ENCODE data around the gene CPEB1.
A peak's percentile ranks its signal among the peaks of the same experiment; 100 is the strongest.

CPEB1 gene

GRCh38 chr15:82647045-82647834 is at the start of gene CPEB1:
TSS of gene CPEB1 (minus strand) at chr15:82647363. CDS start at chr15:82628459, 18,904 bp downstream.
- DNase-seq, result peak; percentile 39 to 44

- no peak for DNase-seq
Observed at GRCh38 chr15:82692171-82692570, 45.0 kb upstream of the CPEB1 start.

GRCh38 chr15:82689147-82689546 is 42.0 kb upstream of the CPEB1 start:
- DNase-seq, result no peak

- DNase-seq, result no peak
Observed at GRCh38 chr15:82688691-82689090, 41.5 kb upstream of the CPEB1 start.

GRCh38 chr15:82681371-82681770 is 34.2 kb upstream of the CPEB1 start:
- DNase-seq, result no peak

- DNase-seq, result peak; percentile 75 to 81
Observed at GRCh38 chr15:82680200-82681102, 33.3 kb upstream of the CPEB1 start.

GRCh38 chr15:82679626-82680199 is 32.5 kb upstream of the CPEB1 start:
- DNase-seq, result peak in 1 of 2 experiments; percentile 3

- DNase-seq, result no peak
Observed at GRCh38 chr15:82677720-82678323, 30.7 kb upstream of the CPEB1 start.

GRCh38 chr15:82674873-82675272 is 27.7 kb upstream of the CPEB1 start:
- no peak for DNase-seq

- DNase-seq, result no peak
Observed at GRCh38 chr15:82670699-82671098, 23.5 kb upstream of the CPEB1 start.

GRCh38 chr15:82666606-82667005 is 19.4 kb upstream of the CPEB1 start:
- no peak for DNase-seq

GRCh38 chr15:82664021-82664420 is 16.9 kb upstream of the CPEB1 start:
- no peak for DNase-seq

- peak; percentile 13 for DNase-seq
Observed at GRCh38 chr15:82663186-82663600, 16.0 kb upstream of the CPEB1 start.

- no peak for DNase-seq
Observed at GRCh38 chr15:82662641-82663040, 15.5 kb upstream of the CPEB1 start.

GRCh38 chr15:82660378-82660777 is 13.2 kb upstream of the CPEB1 start:
- DNase-seq, result no peak

- DNase-seq, result no peak
Observed at GRCh38 chr15:82656641-82657266, 9.6 kb upstream of the CPEB1 start.

GRCh38 chr15:82655606-82656005 is 8.4 kb upstream of the CPEB1 start:
- no peak for DNase-seq

- no peak for DNase-seq
Observed at GRCh38 chr15:82653483-82654168, 6.5 kb upstream of the CPEB1 start.

- no peak for DNase-seq
Observed at GRCh38 chr15:82651708-82652107, 4.5 kb upstream of the CPEB1 start.

GRCh38 chr15:82650046-82650670 is 3.0 kb upstream of the CPEB1 start:
- DNase-seq, result no peak

- DNase-seq, result no peak
Observed at GRCh38 chr15:82649226-82649999, 2.2 kb upstream of the CPEB1 start.
